PC-3 (cell line): ENCODE results near the gene ERCC8. TPM values are rescaled to one million over a fixed set of nuclear protein-coding genes. Genes with fewer than 3 reads are reported as not detected.

Experiments
- ATAC-seq: fragments of 200-7000 bp; cut with Tn5 transposase; 2 replicates; pipeline ENCODE4 v1.9.1; 2020; ENCODE audit warnings: mild to moderate bottlenecking, moderate library complexity
- BruUV-seq: library from RNA; stranded (reverse); fragments of 400-500 nt; replicated peaks from 2 replicates; lab custom pipeline; 2021; lab: Mats Ljungman, UMichigan
- CTCF ChIA-PET: fragments of 300-600 bp; sonication (Branson Sonifier 250); formaldehyde crosslinking; loops from one replicate; lab custom pipeline; 2022; ENCODE audit warnings: antibody characterized with exemption; lab: Charles Lee
- POLR2A ChIA-PET: fragments of 300-600 bp; sonication (Branson Sonifier 250); formaldehyde crosslinking; loops from one replicate; lab custom pipeline; 2022; ENCODE audit warnings: antibody characterized with exemption; ENCODE audit not compliant: unreplicated experiment; lab: Charles Lee
- DNase-seq: peaks from one replicate; pipeline ENCODE4 v3.0.0-alpha.2; 2015
- H2AFZ ChIP-seq: fragments of 300-600 bp; sonication (generic); 2 replicates; pipeline ENCODE4 v1.6.0; 2016; ENCODE audit warnings: antibody characterized with exemption, low read length
- H3F3A ChIP-seq: fragments of 300-600 bp; sonication (generic); one replicate; pipeline ENCODE4 v1.6.0; 2017; ENCODE audit warnings: antibody characterized with exemption, low read length, control low read depth, mild to moderate bottlenecking; ENCODE audit not compliant: unreplicated experiment
- H3K27ac ChIP-seq: fragments of 300-600 bp; sonication (generic); 2 replicates; pipeline ENCODE4 v1.5.1; 2016; ENCODE audit warnings: mild to moderate bottlenecking, low read length
- H3K27me3 ChIP-seq: fragments of 300-600 bp; sonication (generic); 2 replicates; pipeline ENCODE4 v1.6.1; 2016; ENCODE audit warnings: low read length, mixed read lengths
- H3K36me3 ChIP-seq: fragments of 300-600 bp; sonication (generic); 2 replicates; pipeline ENCODE4 v1.6.1; 2016; ENCODE audit warnings: low read depth, mixed run types, low read length, mixed read lengths
- H3K4me1 ChIP-seq: fragments of 300-600 bp; sonication (generic); 2 replicates; pipeline ENCODE4 v1.5.1; 2016; ENCODE audit warnings: low read length; ENCODE audit not compliant: insufficient read depth
- H3K4me2 ChIP-seq: fragments of 300-600 bp; sonication (generic); 2 replicates; pipeline ENCODE4 v1.6.0; 2016; ENCODE audit warnings: low read length
- H3K4me3 ChIP-seq: fragments of 300-600 bp; sonication (generic); 2 replicates; pipeline ENCODE4 v1.5.1; 2016; ENCODE audit warnings: mild to moderate bottlenecking, low read length, mixed read lengths
- H3K79me2 ChIP-seq: fragments of 300-600 bp; sonication (generic); 2 replicates; pipeline ENCODE4 v1.6.1; 2017; ENCODE audit warnings: low read length, mixed read lengths
- H3K9ac ChIP-seq: fragments of 300-600 bp; sonication (generic); 2 replicates; pipeline ENCODE4 v1.6.0; 2016; ENCODE audit warnings: mild to moderate bottlenecking, low read length
- H3K9me2 ChIP-seq: fragments of 300-600 bp; sonication (generic); replicated peaks from 2 replicates; pipeline ENCODE4 v1.6.1; 2016; ENCODE audit warnings: mixed run types, low read length, mixed read lengths
- H3K9me3 ChIP-seq: fragments of 300-600 bp; sonication (generic); 2 replicates; pipeline ENCODE4 v1.6.1; 2016; ENCODE audit warnings: low read length, mixed read lengths
- H4K20me1 ChIP-seq: fragments of 300-600 bp; sonication (generic); 2 replicates; pipeline ENCODE4 v1.6.1; 2016; ENCODE audit warnings: low read length, mixed read lengths
- EZH2 ChIP-seq: fragments of 300-600 bp; sonication (generic); IDR thresholded peaks from one replicate; pipeline ENCODE4 v1.6.1; 2017; ENCODE audit warnings: antibody characterized with exemption, mild to moderate bottlenecking, low read length; ENCODE audit not compliant: unreplicated experiment
- EZH2phosphoT487 ChIP-seq: fragments of 300-600 bp; sonication (generic); IDR thresholded peaks from 2 replicates; pipeline ENCODE4 v1.6.1; 2018; ENCODE audit warnings: mild to moderate bottlenecking, antibody characterized with exemption, low read length, borderline replicate concordance
- intact Hi-C: fragments of 100-400 bp; cut with micrococcal nuclease; formaldehyde crosslinking; loops from 2 replicates; pipeline ENCODE4 v1.9.0; 2023
- total RNA-seq: library from RNA; depleted of rRNA; stranded (reverse); fragments of >200 nt; gene quantifications from 2 replicates; pipeline ENCODE4 v1.2.3, GENCODE V29; 2014
- TF ChIP-seq, protein P1 (sequence below): fragments of 300-600 bp; sonication (generic); conservative IDR thresholded peaks from 2 replicates; pipeline ENCODE4 v1.5.1; 2017; ENCODE audit warnings: antibody characterized with exemption, low read depth, mild to moderate bottlenecking, low read length

Gene ERCC8
- total RNA-seq, 1 experiment from 2014 or later: 2.1 TPM

DNA sequence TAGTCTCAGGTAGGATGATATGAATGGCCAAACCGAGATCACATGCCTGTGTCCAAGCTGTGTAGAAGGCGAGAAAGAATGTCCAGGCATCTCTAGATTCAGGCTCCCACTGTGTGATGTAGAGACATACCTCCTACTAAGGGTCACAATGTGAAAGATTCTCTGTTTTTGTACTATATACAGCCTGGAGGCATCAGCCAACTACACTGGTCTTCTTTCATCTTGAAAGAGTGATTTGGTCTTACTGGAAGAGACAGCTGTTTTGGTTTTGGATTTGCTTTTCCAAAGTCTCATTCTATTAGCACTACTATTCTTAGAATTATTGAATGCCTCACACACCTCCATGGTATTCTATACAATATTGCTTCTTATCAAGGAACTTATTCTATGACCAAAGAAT, 26.4 kb downstream of the ERCC8 start:
- H3K9me3 ChIP-seq: no peaks in the 10 kb centered on the region
- H3F3A ChIP-seq: no peaks in the 10 kb centered on the region
- ChIA-PET CTCF (no interaction called here), POLR2A (no interaction called here)
- no peak overlapping the region for H3K4me2 ChIP-seq
- H3K79me2 ChIP-seq: no peaks in the 10 kb centered on the region
- no peaks in the 10 kb centered on the region for H3K27me3 ChIP-seq
- ATAC-seq (no peak), DNase-seq (no peak)
- no peak overlapping the region for H3K9ac ChIP-seq
- H3K36me3 ChIP-seq: no peaks in the 10 kb centered on the region
- H4K20me1 ChIP-seq: no peaks in the 10 kb centered on the region
- H3K4me3 ChIP-seq: no peak overlapping the region
- TF ChIP-seq EZH2 (no peak), EZH2phosphoT487 (no peak)
- TF ChIP-seq, protein P1, sequence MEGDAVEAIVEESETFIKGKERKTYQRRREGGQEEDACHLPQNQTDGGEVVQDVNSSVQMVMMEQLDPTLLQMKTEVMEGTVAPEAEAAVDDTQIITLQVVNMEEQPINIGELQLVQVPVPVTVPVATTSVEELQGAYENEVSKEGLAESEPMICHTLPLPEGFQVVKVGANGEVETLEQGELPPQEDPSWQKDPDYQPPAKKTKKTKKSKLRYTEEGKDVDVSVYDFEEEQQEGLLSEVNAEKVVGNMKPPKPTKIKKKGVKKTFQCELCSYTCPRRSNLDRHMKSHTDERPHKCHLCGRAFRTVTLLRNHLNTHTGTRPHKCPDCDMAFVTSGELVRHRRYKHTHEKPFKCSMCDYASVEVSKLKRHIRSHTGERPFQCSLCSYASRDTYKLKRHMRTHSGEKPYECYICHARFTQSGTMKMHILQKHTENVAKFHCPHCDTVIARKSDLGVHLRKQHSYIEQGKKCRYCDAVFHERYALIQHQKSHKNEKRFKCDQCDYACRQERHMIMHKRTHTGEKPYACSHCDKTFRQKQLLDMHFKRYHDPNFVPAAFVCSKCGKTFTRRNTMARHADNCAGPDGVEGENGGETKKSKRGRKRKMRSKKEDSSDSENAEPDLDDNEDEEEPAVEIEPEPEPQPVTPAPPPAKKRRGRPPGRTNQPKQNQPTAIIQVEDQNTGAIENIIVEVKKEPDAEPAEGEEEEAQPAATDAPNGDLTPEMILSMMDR: no peak
- intact Hi-C loops: no loop called here
- no peak overlapping the region for H2AFZ ChIP-seq
- H3K27ac ChIP-seq: no peak overlapping the region
- no peaks in the 10 kb centered on the region for H3K4me1 ChIP-seq
- no peaks in the 10 kb centered on the region for H3K9me2 ChIP-seq
- no TSS peak for BruUV-seq

DNA sequence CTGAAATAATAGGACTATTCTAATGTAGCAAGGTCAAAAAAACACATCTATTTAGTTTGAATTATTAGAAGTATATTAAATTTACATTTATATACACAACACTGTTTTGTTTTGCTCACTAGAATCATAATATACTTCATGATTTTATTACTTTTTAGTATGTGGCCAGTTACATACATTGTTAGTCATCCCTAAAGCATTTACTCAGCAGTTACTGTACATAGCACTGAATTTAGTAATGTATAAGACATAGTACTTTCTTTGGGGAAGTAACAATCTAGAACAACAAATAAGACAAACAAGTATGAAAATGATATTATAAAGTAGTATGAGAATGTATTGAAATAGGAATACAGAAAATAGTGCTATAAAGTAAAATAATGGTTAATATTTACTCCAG, 28.2 kb downstream of the ERCC8 start:
- no peak for DNase-seq
- intact Hi-C loops: no loop called here
- H3K4me3 ChIP-seq: no peak overlapping the region

DNA sequence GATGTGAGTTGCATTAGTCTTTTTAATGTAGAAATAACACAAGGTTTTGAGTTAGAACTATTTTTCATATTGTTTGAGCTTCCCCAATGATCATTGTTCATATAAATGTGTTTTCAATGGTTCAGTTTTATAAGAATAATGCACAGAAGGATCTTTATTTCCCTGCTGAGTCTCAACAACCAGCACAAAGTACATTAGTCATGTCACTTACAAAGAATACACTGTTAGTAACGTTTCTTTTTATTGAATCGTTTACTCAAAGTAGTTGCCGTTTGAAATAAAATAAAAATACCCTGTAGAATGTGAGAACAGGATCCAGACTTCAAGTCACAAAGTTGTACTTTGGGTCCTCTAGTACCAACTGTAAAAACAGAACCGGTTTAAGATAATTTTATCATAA, 41.5 kb downstream of the ERCC8 start:
- no peaks in the 10 kb centered on the region for H3K27me3 ChIP-seq
- H3K9me3 ChIP-seq: no peaks in the 10 kb centered on the region
- no peaks in the 10 kb centered on the region for H4K20me1 ChIP-seq
- ATAC-seq (no peak), DNase-seq (no peak)
- H3K9ac ChIP-seq: no peak overlapping the region
- TF ChIP-seq, protein P1: no peak
- TF ChIP-seq EZH2 (no peak), EZH2phosphoT487 (no peak)
- H3K36me3 ChIP-seq: no peaks in the 10 kb centered on the region
- no peak overlapping the region for H2AFZ ChIP-seq
- BruUV-seq: no TSS peak
- no peak overlapping the region for H3K4me2 ChIP-seq
- H3K79me2 ChIP-seq: no peaks in the 10 kb centered on the region
- no peak overlapping the region for H3K27ac ChIP-seq
- H3K4me3 ChIP-seq: no peak overlapping the region
- ChIA-PET POLR2A (no interaction called here), CTCF (no interaction called here)
- H3K9me2 ChIP-seq: no peaks in the 10 kb centered on the region
- no peaks in the 10 kb centered on the region for H3F3A ChIP-seq
- intact Hi-C loops: no loop called here
- no peaks in the 10 kb centered on the region for H3K4me1 ChIP-seq

More for the DNA sequence above, 28.2 kb downstream of the ERCC8 start:
- TF ChIP-seq, protein P1: no peak
- BruUV-seq: no TSS peak
- no peak overlapping the region for H3K4me2 ChIP-seq
- no peak overlapping the region for H3K27ac ChIP-seq
- H3K9me3 ChIP-seq: no peaks in the 10 kb centered on the region
- no peaks in the 10 kb centered on the region for H3K36me3 ChIP-seq
- H4K20me1 ChIP-seq: no peaks in the 10 kb centered on the region
- H3K27me3 ChIP-seq: no peaks in the 10 kb centered on the region
- H3K9ac ChIP-seq: no peak overlapping the region
- no peaks in the 10 kb centered on the region for H3K79me2 ChIP-seq
- H3K4me1 ChIP-seq: no peaks in the 10 kb centered on the region
- ChIA-PET CTCF (no interaction called here), POLR2A (no interaction called here)
- no peaks in the 10 kb centered on the region for H3K9me2 ChIP-seq
- no peak overlapping the region for H2AFZ ChIP-seq
- H3F3A ChIP-seq: no peaks in the 10 kb centered on the region
- ATAC-seq: peak; percentile 46; the same call in 1 of the 2 replicates
